Measurements from ENCODE around the gene SLC25A40.

The SLC25A40 gene

DNA sequence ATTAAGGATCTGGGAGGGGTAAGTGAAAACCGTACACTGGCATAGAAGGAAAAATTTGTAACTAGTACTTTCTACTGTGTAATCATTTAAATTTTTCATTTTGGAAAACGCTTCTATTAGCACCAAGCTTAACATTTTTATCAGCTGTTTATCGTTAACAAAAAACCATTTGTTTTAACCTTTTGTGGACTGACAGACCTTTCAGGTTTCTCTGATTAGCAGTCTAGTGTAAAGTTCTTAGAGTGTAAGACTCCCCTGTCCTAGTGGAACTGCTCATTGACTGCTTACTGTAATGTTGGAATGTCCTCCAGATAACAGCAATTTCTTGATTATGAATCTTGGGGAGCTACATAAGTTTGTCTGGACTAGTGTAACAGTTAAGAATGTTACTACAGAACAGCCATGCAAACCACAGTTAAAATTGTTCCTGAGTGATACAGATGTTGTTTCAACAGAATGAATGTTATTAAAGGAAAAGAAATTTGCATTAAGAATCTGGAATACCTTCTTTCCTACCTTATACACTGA, 2.1 kb upstream of the SLC25A40 start:
- Histone ChIP-seq H3K27me3 (ENCODE audit: insufficient read depth, low read depth) (no peaks in the 10 kb centered on the region), H3K79me2 (ENCODE audit: insufficient read depth, low read depth) (peaks cover 90% of the 10 kb centered on the region), H3K36me3 (ENCODE audit: insufficient read depth) (no peaks in the 10 kb centered on the region; the same call in 1 of the 2 replicates), H2AFZ (ENCODE audit: low read depth) (no peak overlapping the region), H4K20me1 (ENCODE audit: insufficient read depth) (0 out of 2 replicates have a peak, but pooled peaks cover 9% of the 10 kb centered on the region), H3K4me1 (ENCODE audit: low read depth, poor library complexity, severe bottlenecking) (peaks cover 64% of the 10 kb centered on the region), H3K4me2 (peak overlapping the region; percentile 59), H3K4me3 (IDR thresholded peaks at IDR 0.05; ENCODE audit: insufficient read depth, low read depth, low read length) (no peak overlapping the region), H3K9ac (peak overlapping the region; percentile 91; the same call in 1 of the 2 replicates), H3K27ac (peak overlapping the region; percentile 95; the same call in 1 of the 2 replicates)
- no peak for TF ChIP-seq CTCF (conservative IDR thresholded peaks at IDR 0.05; ENCODE audit: low read depth, low read length)

DNA sequence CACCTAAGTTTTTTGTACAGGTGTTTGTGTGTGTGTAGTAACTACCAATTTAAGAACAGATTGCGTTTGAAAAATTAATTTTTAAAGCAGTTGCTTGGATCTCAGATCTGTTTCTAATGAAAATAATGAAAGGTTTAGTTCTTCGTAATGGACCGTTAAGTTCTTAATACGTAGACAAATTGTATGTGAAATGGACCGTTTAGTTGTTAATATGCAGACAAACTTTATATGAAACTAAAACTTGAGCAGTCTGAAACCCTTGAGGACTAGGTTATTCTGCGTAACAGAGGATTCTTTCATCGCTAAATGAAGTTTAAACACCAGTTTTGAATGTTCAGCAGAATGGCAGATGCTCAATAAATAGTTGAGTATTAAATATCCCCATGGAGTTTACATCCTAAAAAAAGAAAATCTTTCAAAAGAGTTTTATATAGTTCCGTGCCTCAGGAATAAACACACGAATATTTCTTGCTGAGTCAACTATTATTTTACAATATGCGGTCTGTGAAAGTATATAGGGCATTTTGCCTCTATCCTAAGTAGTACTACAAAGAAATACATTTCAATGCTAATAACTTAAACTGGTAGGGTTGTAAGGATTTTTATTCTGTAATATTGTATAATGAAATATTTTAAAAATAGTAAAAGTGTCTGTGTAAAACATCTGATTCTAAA, 1.3 kb upstream of the SLC25A40 start:
- no peaks in the 10 kb centered on the region for H3K27me3 ChIP-seq (ENCODE audit: insufficient read depth, low read depth)
- H4K20me1 ChIP-seq (ENCODE audit: insufficient read depth), result 0 out of 2 replicates have a peak, but pooled peaks cover 9% of the 10 kb centered on the region
- peak overlapping the region; percentile 59 for H3K4me2 ChIP-seq
- H3K9ac ChIP-seq, result peak overlapping the region; percentile 91
- peak overlapping the region; percentile 95 for H3K27ac ChIP-seq
- H3K4me3 ChIP-seq (IDR thresholded peaks at IDR 0.05; ENCODE audit: insufficient read depth, low read depth, low read length), result no peak overlapping the region
- peaks cover 90% of the 10 kb centered on the region for H3K79me2 ChIP-seq (ENCODE audit: insufficient read depth, low read depth)
- TF ChIP-seq CTCF (conservative IDR thresholded peaks at IDR 0.05; ENCODE audit: low read depth, low read length), result no peak
- H2AFZ ChIP-seq (ENCODE audit: low read depth), result peak overlapping the region; percentile 78
- peaks cover 56% of the 10 kb centered on the region for H3K4me1 ChIP-seq (ENCODE audit: low read depth, poor library complexity, severe bottlenecking)
- H3K36me3 ChIP-seq (ENCODE audit: insufficient read depth), result no peaks in the 10 kb centered on the region; the same call in 1 of the 2 replicates

DNA sequence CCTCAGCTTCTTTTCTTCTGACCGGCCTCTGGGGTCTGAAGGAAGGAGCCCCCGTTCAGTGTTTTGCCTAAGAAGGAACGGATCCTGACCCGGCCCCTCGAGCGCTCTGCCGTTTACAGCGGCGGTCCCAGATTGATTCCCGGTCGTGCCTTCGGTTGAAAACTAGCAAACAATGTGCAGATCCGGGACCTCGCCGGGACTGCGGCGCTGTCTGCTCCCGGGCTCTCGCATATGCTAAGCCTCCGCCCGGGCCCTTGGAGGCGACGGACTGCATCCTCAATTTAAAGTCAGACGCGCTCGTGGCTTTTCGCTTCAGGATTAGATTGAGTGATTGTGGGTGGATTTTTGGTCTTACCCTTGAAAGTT, 692 bp upstream of the SLC25A40 start:
- no peaks in the 10 kb centered on the region; the same call in 1 of the 2 replicates for H3K36me3 ChIP-seq (ENCODE audit: insufficient read depth)
- no peak for TF ChIP-seq CTCF (conservative IDR thresholded peaks at IDR 0.05; ENCODE audit: low read depth, low read length)
- H3K27me3 ChIP-seq (ENCODE audit: insufficient read depth, low read depth), result no peaks in the 10 kb centered on the region
- peak overlapping the region; percentile 95 for H3K27ac ChIP-seq
- peaks cover 90% of the 10 kb centered on the region for H3K79me2 ChIP-seq (ENCODE audit: insufficient read depth, low read depth)
- H2AFZ ChIP-seq (ENCODE audit: low read depth), result peak overlapping the region; percentile 78
- H3K4me2 ChIP-seq, result peak overlapping the region; percentile 59
- peaks cover 50% of the 10 kb centered on the region for H3K4me1 ChIP-seq (ENCODE audit: low read depth, poor library complexity, severe bottlenecking)
- H3K4me3 ChIP-seq (IDR thresholded peaks at IDR 0.05; ENCODE audit: insufficient read depth, low read depth, low read length), result no peak overlapping the region
- H3K9ac ChIP-seq, result peak overlapping the region; percentile 91
- H4K20me1 ChIP-seq (ENCODE audit: insufficient read depth), result 0 out of 2 replicates have a peak, but pooled peaks cover 5% of the 10 kb centered on the region

DNA sequence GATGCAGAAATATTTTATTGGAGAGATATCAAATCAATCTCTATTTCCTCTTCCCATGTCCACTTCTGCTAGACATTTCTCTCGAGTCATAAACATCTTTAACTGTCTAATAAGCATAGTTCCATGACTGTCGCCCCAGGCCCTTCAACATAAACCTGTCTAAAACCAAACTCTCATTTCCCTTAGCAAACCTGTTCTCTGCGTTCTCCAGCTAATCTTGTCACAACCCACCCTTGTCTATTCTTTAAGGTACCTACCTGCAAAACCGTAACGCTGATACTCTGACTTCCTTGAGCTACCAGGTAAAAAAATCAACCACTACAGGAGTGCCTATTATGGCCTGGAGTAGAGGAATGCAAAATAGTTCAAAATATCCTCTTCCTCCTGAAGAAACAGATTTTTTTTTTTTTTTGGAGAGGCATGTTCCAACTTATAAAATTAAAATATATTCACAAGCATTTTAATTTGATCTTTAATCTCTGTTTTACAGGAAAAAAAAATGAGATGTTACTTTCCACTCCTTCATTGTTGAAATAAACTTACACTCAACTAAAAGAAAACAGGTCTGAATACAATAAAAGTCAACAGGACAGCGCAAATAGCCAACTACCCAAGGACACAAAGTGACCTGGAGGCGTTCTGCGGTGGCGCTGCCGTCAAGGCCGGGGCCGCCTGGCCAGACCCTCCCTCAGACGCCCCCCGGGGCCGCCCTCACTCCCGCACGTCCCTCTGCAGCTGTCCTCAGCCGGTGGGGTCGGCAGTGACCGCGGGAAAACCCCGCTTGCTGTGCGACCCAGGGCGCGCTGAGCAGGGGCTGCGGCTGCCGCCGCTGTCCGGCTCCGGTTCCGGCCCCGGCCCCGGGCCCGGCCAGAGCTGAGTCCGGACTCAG, 765 bp downstream of the SLC25A40 start:
- Histone ChIP-seq H2AFZ (ENCODE audit: low read depth) (peak overlapping the region; percentile 75), H3K79me2 (ENCODE audit: insufficient read depth, low read depth) (peaks cover 89% of the 10 kb centered on the region), H3K4me3 (IDR thresholded peaks at IDR 0.05; ENCODE audit: insufficient read depth, low read depth, low read length) (peak overlapping the region; percentile 48), H3K27ac (peak overlapping the region; percentile 95), H3K4me2 (peak overlapping the region; percentile 73), H3K9ac (peak overlapping the region; percentile 84), H3K27me3 (ENCODE audit: insufficient read depth, low read depth) (no peaks in the 10 kb centered on the region), H3K36me3 (ENCODE audit: insufficient read depth) (no peaks in the 10 kb centered on the region; the same call in 1 of the 2 replicates), H4K20me1 (ENCODE audit: insufficient read depth) (no peaks in the 10 kb centered on the region), H3K4me1 (ENCODE audit: low read depth, poor library complexity, severe bottlenecking) (peaks cover 36% of the 10 kb centered on the region)
- no peak for TF ChIP-seq CTCF (conservative IDR thresholded peaks at IDR 0.05; ENCODE audit: low read depth, low read length)
